DOHH2 (cell line): ENCODE measurements around the gene FAM177A1.

ENCODE experiments used
- H3F3A ChIP-seq: fragments of 200-600 bp; sonication (generic), shearing (Covaris generic); 2 replicates; pipeline ENCODE4 v1.6.0; 2016; ENCODE audit warnings: antibody characterized with exemption, mild to moderate bottlenecking; ENCODE audit not compliant: control insufficient read depth, insufficient read depth
- H3K27ac ChIP-seq: fragments of 200-600 bp; sonication (generic); 2 replicates; pipeline ENCODE4 v1.5.1; 2014; ENCODE audit warnings: low read depth, mild to moderate bottlenecking, low read length, moderate library complexity
- H3K27me3 ChIP-seq: fragments of 200-600 bp; sonication (generic); 2 replicates; pipeline ENCODE4 v1.6.1; 2014; ENCODE audit warnings: mild to moderate bottlenecking, low read length, mixed read lengths; ENCODE audit not compliant: control insufficient read depth
- H3K36me3 ChIP-seq: fragments of 200-600 bp; sonication (generic); 2 replicates; pipeline ENCODE4 v1.6.1; 2014; ENCODE audit warnings: mild to moderate bottlenecking, low read length, moderate library complexity, mixed read lengths; ENCODE audit not compliant: control insufficient read depth
- H3K4me1 ChIP-seq: fragments of 200-600 bp; sonication (generic); 2 replicates; pipeline ENCODE4 v1.6.1; 2014; ENCODE audit warnings: mild to moderate bottlenecking, low read length, mixed read lengths; ENCODE audit not compliant: control insufficient read depth
- H3K4me2 ChIP-seq: fragments of 200-600 bp; sonication (generic); 2 replicates; pipeline ENCODE4 v1.6.0; 2014; ENCODE audit warnings: mild to moderate bottlenecking, low read length, moderate library complexity
- H3K4me3 ChIP-seq: fragments of 200-600 bp; sonication (generic); 2 replicates; pipeline ENCODE4 v1.5.1; 2014; ENCODE audit warnings: mild to moderate bottlenecking, low read length, mixed read lengths
- H3K79me2 ChIP-seq: fragments of 200-600 bp; sonication (generic); 2 replicates; pipeline ENCODE4 v1.6.1; 2014; ENCODE audit warnings: mild to moderate bottlenecking, low read length, mixed read lengths; ENCODE audit not compliant: control insufficient read depth
- H3K9me2 ChIP-seq: fragments of 200-600 bp; sonication (generic); replicated peaks from 2 replicates; pipeline ENCODE4 v1.6.1; 2014; ENCODE audit warnings: mild to moderate bottlenecking, low read length, mixed read lengths; ENCODE audit not compliant: control insufficient read depth
- H3K9me3 ChIP-seq: fragments of 200-600 bp; sonication (generic); 2 replicates; pipeline ENCODE4 v1.6.1; 2014; ENCODE audit warnings: antibody characterized with exemption, low read length, mixed read lengths; ENCODE audit not compliant: control insufficient read depth, insufficient read depth
- H4K20me1 ChIP-seq: fragments of 200-600 bp; sonication (generic); 2 replicates; pipeline ENCODE4 v1.6.0; 2014; ENCODE audit warnings: low read depth, mild to moderate bottlenecking, antibody characterized with exemption, low read length, moderate library complexity; ENCODE audit not compliant: control insufficient read depth, insufficient read depth
- EZH2phosphoT487 ChIP-seq: fragments of 200-600 bp; sonication (generic); IDR thresholded peaks from 2 replicates; pipeline ENCODE4 v1.6.1; 2017; ENCODE audit warnings: borderline replicate concordance, mild to moderate bottlenecking, antibody characterized with exemption, low read length, moderate library complexity, mixed read lengths
- TF ChIP-seq, protein P1 (sequence below): fragments of 200-600 bp; sonication (generic); IDR thresholded peaks from one replicate; pipeline ENCODE4 v1.5.1; 2014; ENCODE audit warnings: antibody characterized with exemption, mild to moderate bottlenecking, low read depth, low read length; ENCODE audit not compliant: poor library complexity, severe bottlenecking

FAM177A1 gene

DNA sequence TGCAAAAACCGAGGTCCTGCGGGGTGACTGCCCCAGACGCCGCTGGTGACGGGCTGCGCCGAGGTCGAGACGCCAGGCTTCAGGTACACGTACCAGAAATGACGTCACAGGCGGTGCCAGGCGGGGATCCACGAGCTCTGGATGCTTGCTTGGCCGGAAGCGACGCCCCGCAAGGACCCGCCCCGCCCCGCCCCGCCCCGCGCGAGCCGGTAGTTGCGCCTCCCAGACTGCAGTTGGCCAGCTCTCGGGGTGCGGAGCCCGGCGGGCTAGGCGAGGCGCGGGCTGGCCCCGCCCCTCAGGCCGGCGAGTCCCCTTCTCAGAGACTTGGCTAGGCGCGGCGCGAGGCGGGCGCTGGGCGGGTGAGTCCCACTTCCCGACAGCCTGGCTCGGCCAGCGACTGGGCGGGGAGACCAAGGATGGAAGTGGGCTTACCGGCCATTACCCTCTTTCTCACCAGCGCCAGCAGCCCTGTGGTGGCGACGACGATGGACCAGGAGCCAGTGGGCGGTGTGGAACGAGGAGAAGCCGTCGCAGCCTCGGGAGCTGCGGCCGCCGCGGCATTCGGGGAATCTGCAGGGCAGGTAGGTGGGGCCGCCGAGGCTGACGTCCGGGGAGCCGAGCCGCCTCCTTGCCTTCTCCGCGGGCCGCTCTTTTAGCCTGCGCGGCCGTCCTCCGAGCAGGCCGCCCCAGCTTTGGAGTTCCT lies at the start of gene FAM177A1:
Gene FAM177A1, plus strand, starts transcription at position 225 of the 703 bp plus-strand sequence. Its CDS starts 192 bp downstream, at position 417.
- Histone ChIP-seq H3K79me2 (no peaks in the 10 kb centered on the region), H4K20me1 (no peaks in the 10 kb centered on the region), H3K27ac (0 out of 2 replicates have a peak within 1 kb of the TSS, but pooled peaks have one; percentile 21), H3K36me3 (no peaks in the 10 kb centered on the region), H3K9me2 (no peaks in the 10 kb centered on the region), H3K4me1 (peaks cover 21% of the 10 kb centered on the region), H3K4me2 (peak within 1 kb of the TSS; percentile 85), H3K9me3 (no peaks in the 10 kb centered on the region), H3F3A (peaks cover 10% of the 10 kb centered on the region), H3K4me3 (peak within 1 kb of the TSS; percentile 86), H3K27me3 (no peaks in the 10 kb centered on the region)
- TF ChIP-seq EZH2phosphoT487 = no peak
- TF ChIP-seq, protein P1, sequence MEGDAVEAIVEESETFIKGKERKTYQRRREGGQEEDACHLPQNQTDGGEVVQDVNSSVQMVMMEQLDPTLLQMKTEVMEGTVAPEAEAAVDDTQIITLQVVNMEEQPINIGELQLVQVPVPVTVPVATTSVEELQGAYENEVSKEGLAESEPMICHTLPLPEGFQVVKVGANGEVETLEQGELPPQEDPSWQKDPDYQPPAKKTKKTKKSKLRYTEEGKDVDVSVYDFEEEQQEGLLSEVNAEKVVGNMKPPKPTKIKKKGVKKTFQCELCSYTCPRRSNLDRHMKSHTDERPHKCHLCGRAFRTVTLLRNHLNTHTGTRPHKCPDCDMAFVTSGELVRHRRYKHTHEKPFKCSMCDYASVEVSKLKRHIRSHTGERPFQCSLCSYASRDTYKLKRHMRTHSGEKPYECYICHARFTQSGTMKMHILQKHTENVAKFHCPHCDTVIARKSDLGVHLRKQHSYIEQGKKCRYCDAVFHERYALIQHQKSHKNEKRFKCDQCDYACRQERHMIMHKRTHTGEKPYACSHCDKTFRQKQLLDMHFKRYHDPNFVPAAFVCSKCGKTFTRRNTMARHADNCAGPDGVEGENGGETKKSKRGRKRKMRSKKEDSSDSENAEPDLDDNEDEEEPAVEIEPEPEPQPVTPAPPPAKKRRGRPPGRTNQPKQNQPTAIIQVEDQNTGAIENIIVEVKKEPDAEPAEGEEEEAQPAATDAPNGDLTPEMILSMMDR = no peak

DNA sequence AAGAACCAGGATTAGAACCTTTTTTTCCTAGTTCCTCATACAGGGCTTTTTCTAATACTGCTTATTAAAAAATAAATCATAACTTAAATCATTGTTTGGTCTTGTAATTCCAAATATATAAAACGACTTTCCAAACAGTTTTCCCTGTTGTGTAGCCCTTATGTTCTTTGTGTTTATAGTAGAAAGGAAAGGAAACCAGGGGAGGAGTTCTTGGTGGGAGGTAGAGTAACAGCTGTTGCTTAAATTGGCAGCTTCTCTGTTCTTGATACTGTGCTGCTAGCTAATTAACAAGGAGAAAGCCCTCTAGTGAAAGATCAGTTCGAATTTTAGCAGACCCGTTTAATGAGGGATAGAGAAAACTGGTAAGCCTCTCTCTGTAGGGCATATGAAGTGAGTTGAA lies 48.3 kb upstream of the FAM177A1 start:
- Histone ChIP-seq H3F3A (peaks cover 7% of the 10 kb centered on the region; the same call in 1 of the 2 replicates), H3K27me3 (no peaks in the 10 kb centered on the region), H3K4me3 (no peak overlapping the region), H3K4me1 (peaks cover 6% of the 10 kb centered on the region), H3K9me2 (no peaks in the 10 kb centered on the region), H3K36me3 (peaks cover 19% of the 10 kb centered on the region), H3K79me2 (peaks cover 27% of the 10 kb centered on the region), H3K27ac (no peak overlapping the region), H3K4me2 (no peak overlapping the region), H4K20me1 (no peaks in the 10 kb centered on the region), H3K9me3 (no peaks in the 10 kb centered on the region)
- TF ChIP-seq EZH2phosphoT487 = no peak
- TF ChIP-seq, protein P1 = no peak

DNA sequence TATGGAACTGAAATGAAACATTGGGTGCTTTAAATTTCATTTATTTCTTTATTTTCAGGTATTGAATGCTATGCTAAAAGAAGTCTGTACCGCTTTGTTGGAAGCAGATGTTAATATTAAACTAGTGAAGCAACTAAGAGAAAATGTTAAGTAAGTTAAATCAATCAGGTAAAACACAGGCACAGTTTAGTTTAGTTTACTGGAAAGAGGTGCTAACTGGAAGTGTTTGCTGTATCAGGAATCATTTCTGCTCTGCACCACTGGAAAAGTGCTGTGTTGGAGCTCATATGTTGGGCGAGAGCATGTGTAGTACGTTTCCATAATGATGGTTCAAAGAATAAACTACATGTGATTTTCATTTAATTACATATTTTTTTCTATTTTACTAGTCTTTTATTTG lies 46.6 kb upstream of the FAM177A1 start:
- Histone ChIP-seq H4K20me1 (no peaks in the 10 kb centered on the region), H3K4me2 (no peak overlapping the region), H3K27ac (no peak overlapping the region), H3K27me3 (no peaks in the 10 kb centered on the region), H3K36me3 (peaks cover 23% of the 10 kb centered on the region), H3K9me2 (no peaks in the 10 kb centered on the region), H3K4me1 (peaks cover 3% of the 10 kb centered on the region), H3K4me3 (no peak overlapping the region), H3F3A (peaks cover 7% of the 10 kb centered on the region; the same call in 1 of the 2 replicates), H3K79me2 (peaks cover 12% of the 10 kb centered on the region), H3K9me3 (no peaks in the 10 kb centered on the region)
- no peak for TF ChIP-seq EZH2phosphoT487
- TF ChIP-seq, protein P1 = no peak
